Liver (tissue), 9 donors: Measurements from ENCODE around the gene IQCC. TPM values are rescaled to one million over a fixed set of nuclear protein-coding genes. Genes with fewer than 3 reads are reported as not detected.

Source experiments
- DNase-seq: peaks from one replicate; pipeline ENCODE4 v3.0.0-alpha.2; 2017; ENCODE audit warnings: low spot score
- H3K27ac ChIP-seq, 2 donors: one replicate each; pipeline ENCODE4 v1.7.0; 2013; ENCODE audit warnings: inconsistent platforms in 2 of 2, low read length in 2 of 2, control low read depth in 1 of 2, low read depth in 1 of 2, mild to moderate bottlenecking in 1 of 2
- H3K27me3 ChIP-seq, 4 donors: one replicate each; pipeline versions ENCODE4 v1.6.1 to v1.7.0; 2013; ENCODE audit warnings: low read length in 3 of 4, inconsistent platforms in 1 of 4, mild to moderate bottlenecking in 1 of 4, moderate library complexity in 1 of 4; ENCODE audit not compliant: control insufficient read depth in 4 of 4, insufficient read depth in 4 of 4
- H3K36me3 ChIP-seq, 4 donors: one replicate each; pipeline versions ENCODE4 v1.6.1 to v1.7.0; 2013; ENCODE audit warnings: low read length in 3 of 4, mild to moderate bottlenecking in 3 of 4, low read depth in 1 of 4, moderate library complexity in 1 of 4; ENCODE audit not compliant: control insufficient read depth in 4 of 4, insufficient read depth in 3 of 4
- H3K4me1 ChIP-seq, 4 donors: one replicate each; pipeline versions ENCODE4 v1.6.1 to v1.7.0; 2013; ENCODE audit warnings: low read length in 3 of 4, mild to moderate bottlenecking in 3 of 4, moderate library complexity in 1 of 4; ENCODE audit not compliant: control insufficient read depth in 4 of 4, insufficient read depth in 4 of 4
- H3K4me3 ChIP-seq, 3 donors: one replicate each; pipeline versions ENCODE4 v1.6.1 to v1.7.0; 2013; ENCODE audit warnings: low read length in 3 of 3, control low read depth in 1 of 3, low read depth in 1 of 3, mild to moderate bottlenecking in 1 of 3
- H3K9ac ChIP-seq, 2 donors: one replicate each; pipeline ENCODE4 v1.7.0; 2013; ENCODE audit warnings: low read length in 2 of 2, mild to moderate bottlenecking in 2 of 2, moderate library complexity in 2 of 2, control low read depth in 1 of 2, low read depth in 1 of 2
- H3K9me3 ChIP-seq, 4 donors: one replicate each; pipeline versions ENCODE4 v1.6.1 to v1.7.0; 2013; ENCODE audit warnings: low read length in 3 of 4; ENCODE audit not compliant: control insufficient read depth in 4 of 4
- ATF3 ChIP-seq: IDR thresholded peaks from 2 replicates; pipeline ENCODE4 v1.6.1; 2016; ENCODE audit warnings: antibody characterized with exemption
- CTCF ChIP-seq: fragments of 150-350 bp; IDR thresholded peaks from 2 replicates; pipeline ENCODE4 v1.5.1; 2017; ENCODE audit warnings: improper control_type of control experiment, low read depth, low read length; ENCODE audit not compliant: missing input control
- EGR1 ChIP-seq, 2 donors: IDR thresholded peaks; 2 replicates each; pipeline ENCODE4 v1.6.1; 2016 to 2018; ENCODE audit warnings: antibody characterized with exemption in 2 of 2, low read depth in 2 of 2
- FOXA1 ChIP-seq: IDR thresholded peaks from 2 replicates; pipeline ENCODE4 v1.6.1; 2016; ENCODE audit warnings: antibody characterized with exemption
- FOXA2 ChIP-seq: IDR thresholded peaks from 2 replicates; pipeline ENCODE4 v1.6.1; 2016; ENCODE audit warnings: antibody characterized with exemption
- GABPA ChIP-seq, 2 donors: IDR thresholded peaks in 1 of 2; conservative IDR thresholded peaks in 1 of 2; 2 replicates each; pipeline ENCODE4 v1.6.1; 2016; ENCODE audit warnings: antibody characterized with exemption in 2 of 2, mild to moderate bottlenecking in 1 of 2, moderate library complexity in 1 of 2
- HNF4A ChIP-seq, 2 donors: conservative IDR thresholded peaks; 2 replicates each; pipeline ENCODE4 v1.6.1; 2016; ENCODE audit warnings: antibody characterized with exemption in 2 of 2, mild to moderate bottlenecking in 2 of 2
- HNF4G ChIP-seq: IDR thresholded peaks from 2 replicates; pipeline ENCODE4 v1.6.1; 2016; ENCODE audit warnings: antibody characterized with exemption
- JUND ChIP-seq, 2 donors: IDR thresholded peaks; 2 replicates each; pipeline ENCODE4 v1.6.1; 2016; ENCODE audit warnings: antibody characterized with exemption in 2 of 2
- MAX ChIP-seq: IDR thresholded peaks from 2 replicates; pipeline ENCODE4 v1.6.1; 2016; ENCODE audit warnings: antibody characterized with exemption
- NR2F2 ChIP-seq: IDR thresholded peaks from 2 replicates; pipeline ENCODE4 v1.6.1; 2016; ENCODE audit warnings: antibody characterized with exemption
- RAD21 ChIP-seq, 2 donors: IDR thresholded peaks; 2 replicates each; pipeline ENCODE4 v1.6.1; 2016; ENCODE audit warnings: antibody characterized with exemption in 2 of 2, mild to moderate bottlenecking in 2 of 2
- REST ChIP-seq: IDR thresholded peaks from 2 replicates; pipeline ENCODE4 v1.6.1; 2016; ENCODE audit warnings: antibody characterized with exemption, mild to moderate bottlenecking
- RXRA ChIP-seq, 2 donors: IDR thresholded peaks; 2 replicates each; pipeline ENCODE4 v1.6.1; 2017 to 2018; ENCODE audit warnings: antibody characterized with exemption in 2 of 2, mild to moderate bottlenecking in 1 of 2
- SP1 ChIP-seq: IDR thresholded peaks from 2 replicates; pipeline ENCODE4 v1.6.1; 2018; ENCODE audit warnings: antibody characterized with exemption, mild to moderate bottlenecking
- TAF1 ChIP-seq: conservative IDR thresholded peaks from 2 replicates; pipeline ENCODE4 v1.6.1; 2016; ENCODE audit warnings: antibody characterized with exemption, mild to moderate bottlenecking
- YY1 ChIP-seq: IDR thresholded peaks from 2 replicates; pipeline ENCODE4 v1.6.1; 2016; ENCODE audit warnings: antibody characterized with exemption, mild to moderate bottlenecking
- ZBTB33 ChIP-seq: IDR thresholded peaks from 2 replicates; pipeline ENCODE4 v1.6.1; 2016; ENCODE audit warnings: antibody characterized with exemption
- WGBS: extraction: QIAGEN DNeasy Blood & Tissue Kit; methylation state at CpG from one replicate; pipeline ENCODE4 v1.1.7; 2013; 5-methylcytosine and 5-hydroxymethylcytosine counted together
- polyA plus RNA-seq, 2 donors: library from polyadenylated mRNA; stranded (reverse) in 1 of 2; unstranded in 1 of 2; fragments of 200-250 nt in 1 of 2; fragments of >200 nt in 1 of 2; fragmentation: Nextera tagmentation in 1 of 2; extraction: Ambion mirVana in 1 of 2; gene quantifications; one replicate each; pipeline versions ENCODE4 v1.2.1 to v1.2.3, GENCODE V29; 2013 to 2015
- total RNA-seq, 2 donors: library from RNA; depleted of rRNA; stranded (reverse); fragments of >200 nt; gene quantifications; one replicate each; pipeline ENCODE4 v1.2.3, GENCODE V29; 2014
- donor health status: healthy.
- donor health status: healthy.
- donor health status: healthy.
- donor health status: healthy.
- donor health status: healthy.

Gene IQCC
- total and polyA plus RNA-seq, 4 donors, result 0.42 to 2.3 (median 0.61) TPM

- peak overlapping the region; percentile 62 to 65 for H3K9ac ChIP-seq
- H3K27ac ChIP-seq, result peak overlapping the region; percentile 87 to 98
- peaks cover 17 to 47% (median 40%) of the 10 kb centered on the region in 4 donors for H3K4me1 ChIP-seq
- no peaks in the 10 kb centered on the region for H3K27me3 ChIP-seq
- WGBS, result 16% methylated on average over 7 of the region's 7 CpGs
- peak overlapping the region; percentile 68 to 87 (median 78) for H3K4me3 ChIP-seq
- DNase-seq, result no peak
- H3K36me3 ChIP-seq, result peaks cover 0 to 8% (median 4%) of the 10 kb centered on the region in 4 donors
- TF ChIP-seq RAD21 (IDR thresholded peaks at IDR 0.05), result no peak
- TF ChIP-seq MAX, result no peak
- no peak for TF ChIP-seq EGR1 (IDR thresholded peaks at IDR 0.05; ENCODE audit: low read depth in 2 of 2)
- TF ChIP-seq NR2F2, result no peak
- H3K9me3 ChIP-seq, result no peaks in the 10 kb centered on the region
Measured at GRCh38 chr1:32179193-32179442, 26.4 kb upstream of the IQCC start.

- Histone ChIP-seq H3K4me3 (peak within 1 kb of the TSS; percentile 68 to 87 (median 78)), H3K27ac (peak within 1 kb of the TSS; percentile 87 to 98), H3K9me3 (no peaks in the 10 kb centered on the region), H3K36me3 (peaks cover 3 to 13% (median 9%) of the 10 kb centered on the region in 4 donors), H3K9ac (peak within 1 kb of the TSS; percentile 66 to 95), H3K27me3 (no peaks in the 10 kb centered on the region), H3K4me1 (peaks cover 19 to 47% (median 40%) of the 10 kb centered on the region in 4 donors)
- DNase-seq, result peak; percentile 92
- TF ChIP-seq CTCF (no peak), REST (peak; percentile 54), RAD21 (IDR thresholded peaks at IDR 0.05) (peak in 1 of 2 donors; percentile 29), ZBTB33 (peak; percentile 51), SP1 (peak; percentile 74), TAF1 (no peak), JUND (IDR thresholded peaks at IDR 0.05) (no peak), ATF3 (no peak), HNF4G (no peak), RXRA (IDR thresholded peaks at IDR 0.05) (peak in 1 of 2 donors; percentile 27), NR2F2 (peak; percentile 35), HNF4A (conservative IDR thresholded peaks at IDR 0.05) (peak in 1 of 2 donors; percentile 31), YY1 (peak; percentile 80), MAX (peak; percentile 39), FOXA2 (no peak), GABPA (IDR thresholded peaks at IDR 0.05 in 1 of 2, conservative IDR thresholded peaks at IDR 0.05 in 1 of 2) (peak in 1 of 2 donors; percentile 79), EGR1 (IDR thresholded peaks at IDR 0.05; ENCODE audit: low read depth in 2 of 2) (peak in 1 of 2 donors; percentile 37), FOXA1 (peak; percentile 15)
- WGBS, result under 1% methylated on average over 79 of the region's 79 CpGs
Measured at GRCh38 chr1:32179443-32180185, 25.9 kb upstream of the IQCC start, which contains the start of gene TXLNA. Gene TXLNA (plus strand): TSS chr1:32179675. CDS start chr1:32180346, 671 bp downstream.
